Measurements from ENCODE around the gene LIPM.

Gene LIPM

DNA sequence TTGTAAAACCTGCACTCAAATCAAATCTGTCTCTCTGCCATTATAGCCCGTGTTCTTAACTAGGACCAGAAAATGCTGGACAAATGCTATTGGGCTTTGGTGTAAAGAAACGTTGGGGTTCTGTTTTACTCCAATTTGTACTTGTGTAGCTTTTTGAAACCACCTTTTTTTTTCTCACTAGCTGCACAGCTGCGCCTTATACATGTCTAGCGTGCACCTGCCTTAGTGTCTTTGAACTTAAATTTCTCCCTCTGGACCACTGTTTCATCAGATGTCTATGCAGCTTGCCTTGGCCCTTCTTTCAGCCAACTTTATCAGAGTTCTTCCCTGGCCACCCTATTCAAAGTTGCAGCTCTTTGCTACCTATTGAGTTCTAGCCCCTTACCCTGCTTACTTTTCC, 7.1 kb downstream of the LIPM start:
- CTCF ChIA-PET, result interaction anchor here (0.9 kb wide), 1 partner anchor 123 kb away, joined by 3 read pairs; no protein-coding TSS in a partner anchor
- no peak for DNase-seq (ENCODE audit: extremely low spot score)
- TF ChIP-seq PKNOX1 (IDR thresholded peaks at IDR 0.05) (no peak), SP1 (IDR thresholded peaks at IDR 0.05) (no peak), ARNT (IDR thresholded peaks at IDR 0.05) (no peak), FOXK2 (IDR thresholded peaks at IDR 0.05) (no peak), LEF1 (IDR thresholded peaks at IDR 0.05; ENCODE audit: borderline replicate concordance) (no peak), ELF4 (IDR thresholded peaks at IDR 0.05) (no peak), FOXA1 (IDR thresholded peaks at IDR 0.05) (no peak), NFRKB (IDR thresholded peaks at IDR 0.05) (no peak), HDGF (IDR thresholded peaks at IDR 0.05; ENCODE audit: borderline replicate concordance) (no peak), BHLHE40 (IDR thresholded peaks at IDR 0.05; ENCODE audit: borderline replicate concordance) (no peak), L3MBTL2 (conservative IDR thresholded peaks at IDR 0.05) (no peak), CTBP1 (IDR thresholded peaks at IDR 0.05; ENCODE audit: borderline replicate concordance) (no peak), SUZ12 (IDR thresholded peaks at IDR 0.05) (no peak)
- POLR2A ChIA-PET, result no interaction called here

GRCh38 chr10:88810196-88810961, 7.8 kb downstream of the LIPM start:
- CTCF ChIA-PET, result interaction anchor here (0.6 to 1.5 kb wide), 9 partner anchors 21 to 1702 kb away, joined by 3 to 6 read pairs (median 3); no protein-coding TSS in a partner anchor
- POLR2A ChIA-PET, result no interaction called here
- DNase-seq (ENCODE audit: extremely low spot score), result peak; percentile 58
- TF ChIP-seq ZNF384 (IDR thresholded peaks at IDR 0.05) (peak; percentile 94), PKNOX1 (IDR thresholded peaks at IDR 0.05) (no peak)

DNA sequence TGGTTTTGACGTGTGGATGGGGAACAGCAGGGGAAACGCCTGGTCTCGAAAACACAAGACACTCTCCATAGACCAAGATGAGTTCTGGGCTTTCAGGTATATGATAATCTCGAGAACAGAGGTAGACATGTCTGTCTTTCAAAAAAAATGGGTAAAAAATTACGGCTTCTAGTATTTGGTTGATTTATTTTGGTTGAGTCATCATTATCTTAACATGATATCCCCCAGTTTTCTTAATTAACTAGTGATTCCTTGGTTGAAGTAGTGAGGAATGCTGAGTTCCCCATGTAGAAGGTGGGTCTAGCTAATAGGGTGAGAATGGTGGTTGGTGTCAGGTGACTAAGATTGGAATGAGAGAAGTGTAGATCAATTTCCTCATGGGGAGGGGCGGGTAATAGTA, 10.7 kb downstream of the LIPM start:
- ChIA-PET POLR2A (no interaction called here), CTCF (no interaction called here)
- no peak for DNase-seq (ENCODE audit: extremely low spot score)
- no peak for TF ChIP-seq ELF4 (IDR thresholded peaks at IDR 0.05)
- no peak for TF ChIP-seq L3MBTL2 (conservative IDR thresholded peaks at IDR 0.05)
- TF ChIP-seq LEF1 (IDR thresholded peaks at IDR 0.05; ENCODE audit: borderline replicate concordance), result no peak
- TF ChIP-seq FOXK2 (IDR thresholded peaks at IDR 0.05), result no peak
- no peak for TF ChIP-seq ZNF384 (IDR thresholded peaks at IDR 0.05)

GRCh38 chr10:88819290-88819689, 16.8 kb downstream of the LIPM start:
- TF ChIP-seq ARNT (IDR thresholded peaks at IDR 0.05) (no peak), ELF4 (IDR thresholded peaks at IDR 0.05) (no peak), L3MBTL2 (conservative IDR thresholded peaks at IDR 0.05) (no peak), FOXM1 (IDR thresholded peaks at IDR 0.05; ENCODE audit: borderline replicate concordance) (no peak), CTBP1 (IDR thresholded peaks at IDR 0.05; ENCODE audit: borderline replicate concordance) (no peak), HDGF (IDR thresholded peaks at IDR 0.05; ENCODE audit: borderline replicate concordance) (no peak), SP1 (IDR thresholded peaks at IDR 0.05) (no peak), SUZ12 (IDR thresholded peaks at IDR 0.05) (no peak), BHLHE40 (IDR thresholded peaks at IDR 0.05; ENCODE audit: borderline replicate concordance) (no peak), PKNOX1 (IDR thresholded peaks at IDR 0.05) (no peak), FOXA1 (IDR thresholded peaks at IDR 0.05) (no peak), LEF1 (IDR thresholded peaks at IDR 0.05; ENCODE audit: borderline replicate concordance) (no peak), FOXK2 (IDR thresholded peaks at IDR 0.05) (no peak), TARDBP (IDR thresholded peaks at IDR 0.05) (no peak), ZNF384 (IDR thresholded peaks at IDR 0.05) (no peak), NFRKB (IDR thresholded peaks at IDR 0.05) (no peak)
- no peak for DNase-seq (ENCODE audit: extremely low spot score)
- ChIA-PET POLR2A (no interaction called here), CTCF (no interaction called here)

- no peak for TF ChIP-seq CTBP1 (IDR thresholded peaks at IDR 0.05; ENCODE audit: borderline replicate concordance)
- no peak for TF ChIP-seq NFRKB (IDR thresholded peaks at IDR 0.05)
- no peak for TF ChIP-seq ELF4 (IDR thresholded peaks at IDR 0.05)
- TF ChIP-seq L3MBTL2 (conservative IDR thresholded peaks at IDR 0.05), result no peak
- no peak for TF ChIP-seq HDGF (IDR thresholded peaks at IDR 0.05; ENCODE audit: borderline replicate concordance)
- TF ChIP-seq PKNOX1 (IDR thresholded peaks at IDR 0.05), result no peak
- no peak for TF ChIP-seq SUZ12 (IDR thresholded peaks at IDR 0.05)
- TF ChIP-seq FOXK2 (IDR thresholded peaks at IDR 0.05), result no peak
- no peak for TF ChIP-seq TARDBP (IDR thresholded peaks at IDR 0.05)
- TF ChIP-seq ZNF384 (IDR thresholded peaks at IDR 0.05), result no peak
- no peak for TF ChIP-seq FOXA1 (IDR thresholded peaks at IDR 0.05)
- no peak for TF ChIP-seq SP1 (IDR thresholded peaks at IDR 0.05)
- TF ChIP-seq LEF1 (IDR thresholded peaks at IDR 0.05; ENCODE audit: borderline replicate concordance), result no peak
- TF ChIP-seq ARNT (IDR thresholded peaks at IDR 0.05), result no peak
- TF ChIP-seq BHLHE40 (IDR thresholded peaks at IDR 0.05; ENCODE audit: borderline replicate concordance), result no peak
- TF ChIP-seq FOXM1 (IDR thresholded peaks at IDR 0.05; ENCODE audit: borderline replicate concordance), result no peak
- no peak for DNase-seq (ENCODE audit: extremely low spot score)
- CTCF ChIA-PET, result interaction anchor here (0.9 to 1.2 kb wide), 2 partner anchors 15 to 93 kb away, joined by 3 read pairs; no protein-coding TSS in a partner anchor
- POLR2A ChIA-PET, result no interaction called here
Observed at GRCh38 chr10:88820748-88821401, 18.3 kb downstream of the LIPM start.

Measured in HEK293T (cell line).